Measurements from ENCODE around the gene BUB1B. TPM values are rescaled to one million over a fixed set of nuclear protein-coding genes. Genes with fewer than 3 reads are reported as not detected.

The BUB1B gene
- total RNA-seq, 3 donors from 2014 or later (not counting 1 experiment from before 2014, with no cell fraction given) = 0.75 to 2.4 (median 1.9) TPM

DNA sequence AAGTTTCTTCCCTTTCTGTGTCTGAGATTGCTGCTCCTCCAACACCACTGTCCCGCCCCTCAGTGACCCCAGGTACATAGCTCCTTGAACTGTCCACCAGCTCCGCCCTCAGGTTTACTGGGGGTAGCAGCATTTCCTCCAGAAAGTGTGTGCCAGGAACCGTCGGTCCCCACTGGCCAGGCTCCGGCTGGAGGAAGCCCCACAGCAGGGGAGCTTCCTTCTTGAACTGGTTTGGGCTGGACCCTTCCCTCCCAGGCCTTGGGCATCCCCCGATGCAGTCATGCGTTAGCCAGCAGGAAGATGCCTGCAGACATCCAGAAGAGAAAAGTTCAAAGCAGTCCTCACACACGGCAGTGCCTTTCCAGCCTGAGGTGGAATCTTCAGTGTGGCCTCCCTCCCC lies 97.7 kb downstream of the BUB1B start:
- Histone ChIP-seq H3K27me3 (ENCODE audit: control insufficient read depth, insufficient read depth, low read length) (no peaks in the 10 kb centered on the region), H3K9me3 (ENCODE audit: control insufficient read depth, insufficient read depth, low read length) (no peaks in the 10 kb centered on the region), H3K4me1 (ENCODE audit: control insufficient read depth, insufficient read depth, low read length) (peaks cover 30% of the 10 kb centered on the region), H3K36me3 (ENCODE audit: control insufficient read depth, insufficient read depth, low read length) (no peaks in the 10 kb centered on the region), H3K27ac (ENCODE audit: low read length) (no peak overlapping the region), H3K4me3 (ENCODE audit: low read length) (no peak overlapping the region)
- H3K27me3 Mint-ChIP-seq (ENCODE audit: low read depth in 2 of 2) = peaks cover 0 to 4% of the 10 kb centered on the region in 2 donors
- peak overlapping the region in 1 of 2 donors; percentile 31 for H3K27ac Mint-ChIP-seq
- no peak overlapping the region for H3K4me3 Mint-ChIP-seq
- H3K36me3 Mint-ChIP-seq = no peaks in the 10 kb centered on the region
- TF ChIP-seq, protein P1, sequence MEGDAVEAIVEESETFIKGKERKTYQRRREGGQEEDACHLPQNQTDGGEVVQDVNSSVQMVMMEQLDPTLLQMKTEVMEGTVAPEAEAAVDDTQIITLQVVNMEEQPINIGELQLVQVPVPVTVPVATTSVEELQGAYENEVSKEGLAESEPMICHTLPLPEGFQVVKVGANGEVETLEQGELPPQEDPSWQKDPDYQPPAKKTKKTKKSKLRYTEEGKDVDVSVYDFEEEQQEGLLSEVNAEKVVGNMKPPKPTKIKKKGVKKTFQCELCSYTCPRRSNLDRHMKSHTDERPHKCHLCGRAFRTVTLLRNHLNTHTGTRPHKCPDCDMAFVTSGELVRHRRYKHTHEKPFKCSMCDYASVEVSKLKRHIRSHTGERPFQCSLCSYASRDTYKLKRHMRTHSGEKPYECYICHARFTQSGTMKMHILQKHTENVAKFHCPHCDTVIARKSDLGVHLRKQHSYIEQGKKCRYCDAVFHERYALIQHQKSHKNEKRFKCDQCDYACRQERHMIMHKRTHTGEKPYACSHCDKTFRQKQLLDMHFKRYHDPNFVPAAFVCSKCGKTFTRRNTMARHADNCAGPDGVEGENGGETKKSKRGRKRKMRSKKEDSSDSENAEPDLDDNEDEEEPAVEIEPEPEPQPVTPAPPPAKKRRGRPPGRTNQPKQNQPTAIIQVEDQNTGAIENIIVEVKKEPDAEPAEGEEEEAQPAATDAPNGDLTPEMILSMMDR (IDR thresholded peaks at IDR 0.05) = no peak
- 71% methylated on average over 8 of the region's 8 CpGs for WGBS (ENCODE audit: insufficient coverage)
- H3K9me3 Mint-ChIP-seq = no peaks in the 10 kb centered on the region
- H3K4me1 Mint-ChIP-seq = peaks cover 4 to 6% of the 10 kb centered on the region in 2 donors
- ATAC-seq (no peak), DNase-seq (no peak)
- intact Hi-C loops (cut with micrococcal nuclease) = no loop called here

DNA sequence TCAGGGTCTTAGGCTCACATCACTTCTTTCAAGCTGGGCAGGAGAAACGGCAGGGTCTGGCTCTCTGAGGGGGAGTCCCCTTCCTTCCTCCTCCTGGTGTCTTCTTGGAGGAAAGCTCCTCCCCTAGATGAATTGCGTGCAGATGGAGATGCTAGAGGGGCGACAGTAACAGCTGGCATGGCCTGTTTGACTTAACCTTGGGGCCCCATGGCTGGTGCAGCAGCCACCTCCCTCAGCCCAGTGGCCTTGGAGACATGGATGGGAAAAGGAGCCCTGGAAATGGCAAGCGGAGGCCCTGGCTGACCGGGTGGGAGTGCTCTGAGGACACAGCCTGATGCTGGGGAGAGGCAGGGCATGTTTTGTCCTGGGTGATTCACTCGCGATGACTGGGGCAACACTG lies 98.2 kb downstream of the BUB1B start:
- intact Hi-C loops (cut with micrococcal nuclease) = no loop called here
- H3K4me3 ChIP-seq (ENCODE audit: low read length) = no peak overlapping the region
- no peaks in the 10 kb centered on the region for H3K9me3 Mint-ChIP-seq
- 65% methylated on average over 7 of the region's 7 CpGs for WGBS (ENCODE audit: insufficient coverage)
- no peaks in the 10 kb centered on the region for H3K27me3 Mint-ChIP-seq (ENCODE audit: low read depth in 2 of 2)
- no peak for DNase-seq
- no peaks in the 10 kb centered on the region for H3K27me3 ChIP-seq (ENCODE audit: control insufficient read depth, insufficient read depth, low read length)
- H3K4me1 Mint-ChIP-seq = peaks cover 2 to 4% of the 10 kb centered on the region in 2 donors
- no peak for ATAC-seq
- TF ChIP-seq, protein P1 (IDR thresholded peaks at IDR 0.05) = no peak
- H3K9me3 ChIP-seq (ENCODE audit: control insufficient read depth, insufficient read depth, low read length) = no peaks in the 10 kb centered on the region
- H3K36me3 ChIP-seq (ENCODE audit: control insufficient read depth, insufficient read depth, low read length) = no peaks in the 10 kb centered on the region
- peaks cover 26% of the 10 kb centered on the region for H3K4me1 ChIP-seq (ENCODE audit: control insufficient read depth, insufficient read depth, low read length)
- H3K27ac ChIP-seq (ENCODE audit: low read length) = no peak overlapping the region
- H3K36me3 Mint-ChIP-seq = no peaks in the 10 kb centered on the region
- peak overlapping the region in 1 of 2 donors; percentile 31 for H3K27ac Mint-ChIP-seq
- no peak overlapping the region for H3K4me3 Mint-ChIP-seq

DNA sequence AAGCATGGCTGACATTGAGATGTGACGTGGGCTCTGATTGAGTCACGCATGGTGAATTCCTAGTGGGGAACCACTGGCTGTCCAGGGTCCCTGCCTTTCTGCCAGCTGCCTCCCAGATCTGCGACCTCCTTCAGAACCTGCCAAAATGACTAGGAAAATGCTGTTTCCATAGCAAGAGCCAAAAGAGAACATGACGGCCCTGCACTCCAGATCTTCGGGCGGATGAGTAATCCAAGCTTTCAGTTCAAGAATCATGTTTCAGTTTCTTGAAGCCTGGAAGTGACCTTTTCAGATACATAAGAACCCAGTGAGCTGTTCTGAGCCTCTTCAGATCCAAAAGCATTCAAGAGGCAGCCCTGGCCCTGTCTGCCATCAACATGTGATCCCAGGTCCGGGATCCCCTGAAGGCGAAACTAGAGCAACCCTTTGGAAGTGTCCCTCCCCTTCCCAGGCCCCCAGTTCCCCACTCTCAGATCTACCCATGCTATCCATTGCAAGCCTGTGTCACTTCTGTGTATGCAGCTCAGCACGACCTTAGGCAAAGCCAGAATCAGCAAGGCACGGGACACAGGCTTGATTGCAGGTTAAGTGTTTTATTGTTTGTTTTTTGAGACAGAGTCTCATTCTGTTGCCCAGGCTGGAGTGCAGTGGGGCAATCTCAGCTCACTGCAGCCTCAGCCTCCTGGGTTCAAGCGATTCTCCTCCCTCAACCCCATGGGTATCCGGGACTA lies 102.3 kb downstream of the BUB1B start:
- H3K4me1 ChIP-seq (ENCODE audit: control insufficient read depth, insufficient read depth, low read length) = no peaks in the 10 kb centered on the region
- no peaks in the 10 kb centered on the region for H3K9me3 Mint-ChIP-seq
- no peaks in the 10 kb centered on the region for H3K27me3 Mint-ChIP-seq (ENCODE audit: low read depth in 2 of 2)
- H3K36me3 ChIP-seq (ENCODE audit: control insufficient read depth, insufficient read depth, low read length) = no peaks in the 10 kb centered on the region
- no peak overlapping the region for H3K27ac ChIP-seq (ENCODE audit: low read length)
- DNase-seq (no peak), ATAC-seq (no peak)
- H3K4me1 Mint-ChIP-seq = no peaks in the 10 kb centered on the region
- no peaks in the 10 kb centered on the region for H3K36me3 Mint-ChIP-seq
- H3K4me3 Mint-ChIP-seq = no peak overlapping the region
- H3K27me3 ChIP-seq (ENCODE audit: control insufficient read depth, insufficient read depth, low read length) = no peaks in the 10 kb centered on the region
- WGBS (ENCODE audit: insufficient coverage) = 91% methylated on average over 12 of the region's 12 CpGs
- intact Hi-C loops (cut with micrococcal nuclease) = no loop called here
- H3K27ac Mint-ChIP-seq = no peak overlapping the region
- TF ChIP-seq, protein P1 (IDR thresholded peaks at IDR 0.05) = no peak
- no peaks in the 10 kb centered on the region for H3K9me3 ChIP-seq (ENCODE audit: control insufficient read depth, insufficient read depth, low read length)
- H3K4me3 ChIP-seq (ENCODE audit: low read length) = no peak overlapping the region

Measured in natural killer cell (primary cell).